ENCODE results near the gene PDHA1.

The PDHA1 gene

DNA sequence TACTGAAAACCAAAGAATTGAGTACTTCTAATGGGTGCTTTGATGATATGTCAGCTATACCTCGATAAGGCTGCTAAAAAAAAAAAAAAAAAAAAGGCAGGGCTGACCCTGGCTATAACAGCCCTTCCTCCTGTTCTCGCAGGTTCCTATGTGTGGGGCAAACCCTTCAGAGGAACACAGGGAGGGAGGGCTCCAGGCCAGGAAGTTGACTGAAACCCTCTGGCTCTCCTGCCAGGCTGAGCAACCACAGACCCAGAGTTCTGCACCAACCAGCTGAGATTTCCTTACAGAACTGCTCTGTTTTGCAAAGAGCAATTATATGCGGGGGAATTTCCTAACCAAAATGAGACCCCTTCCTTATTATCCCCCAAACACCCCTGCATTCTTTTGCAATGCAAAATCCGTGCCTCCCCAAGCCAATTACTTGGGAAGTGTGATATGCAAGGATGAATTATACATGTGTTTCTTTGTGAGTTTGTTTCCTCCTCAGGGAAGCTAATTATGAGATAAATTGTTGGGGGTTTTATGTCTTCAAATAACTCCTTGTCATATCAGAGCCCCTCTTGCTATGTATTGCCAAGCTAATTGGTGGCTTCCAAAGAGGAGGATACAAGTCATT is 45.6 kb downstream of the PDHA1 start:
- no peak for TF ChIP-seq ZNF274 (IDR thresholded peaks at IDR 0.05; ENCODE audit: low read depth, low read length)
- H3K4me3 ChIP-seq (ENCODE audit: low read length) = no peak overlapping the region

DNA sequence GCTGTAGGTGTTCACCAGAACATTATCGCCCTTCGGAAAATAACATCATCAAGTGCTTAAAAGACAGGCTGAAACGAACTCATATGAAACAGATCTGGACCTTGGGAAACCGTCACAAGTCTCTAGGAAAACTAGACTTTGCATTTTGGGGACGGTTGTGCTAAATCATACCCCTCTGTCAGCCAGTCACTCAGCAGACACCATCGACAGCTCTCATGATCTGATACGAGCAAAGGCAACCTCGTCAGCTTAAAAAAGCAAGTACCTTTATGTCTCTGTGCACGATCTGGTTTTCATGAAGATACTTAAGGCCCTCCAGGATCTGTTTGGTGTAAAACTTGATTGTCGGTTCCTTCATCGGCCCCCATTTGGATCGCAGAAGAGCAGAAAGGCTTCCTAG is 48.4 kb downstream of the PDHA1 start:
- TF ChIP-seq ZNF274 (IDR thresholded peaks at IDR 0.05; ENCODE audit: low read depth, low read length) = no peak

GRCh38 chrX:19392703-19393102 is 49.0 kb downstream of the PDHA1 start:
- TF ChIP-seq ZNF274 (IDR thresholded peaks at IDR 0.05; ENCODE audit: low read depth, low read length) = no peak
- no peak overlapping the region for H3K4me3 ChIP-seq (ENCODE audit: low read length)

More for the DNA sequence above, 48.4 kb downstream of the PDHA1 start:
- H3K4me3 ChIP-seq (ENCODE audit: low read length) = no peak overlapping the region

DNA sequence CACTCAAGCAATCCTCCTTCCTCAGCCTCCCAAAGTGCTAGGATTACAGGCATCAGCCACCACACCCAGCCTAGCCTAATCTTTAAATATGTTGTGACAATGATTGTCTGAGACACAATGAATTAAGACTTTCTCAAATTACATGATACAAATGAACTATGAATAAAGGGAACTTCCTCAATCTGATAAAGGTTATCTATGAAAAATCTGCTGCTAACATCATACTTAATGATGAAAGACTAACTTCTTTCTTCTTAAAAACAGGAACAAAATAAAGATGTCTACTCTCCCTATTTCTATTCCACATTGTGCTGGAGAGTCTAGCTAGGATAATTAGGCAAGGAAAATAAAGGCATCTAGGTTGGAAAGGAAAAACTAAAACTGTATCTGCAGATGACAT is 60.0 kb downstream of the PDHA1 start:
- H3K4me3 ChIP-seq (ENCODE audit: low read length) = no peak overlapping the region
- TF ChIP-seq ZNF274 (IDR thresholded peaks at IDR 0.05; ENCODE audit: low read depth, low read length) = no peak

DNA sequence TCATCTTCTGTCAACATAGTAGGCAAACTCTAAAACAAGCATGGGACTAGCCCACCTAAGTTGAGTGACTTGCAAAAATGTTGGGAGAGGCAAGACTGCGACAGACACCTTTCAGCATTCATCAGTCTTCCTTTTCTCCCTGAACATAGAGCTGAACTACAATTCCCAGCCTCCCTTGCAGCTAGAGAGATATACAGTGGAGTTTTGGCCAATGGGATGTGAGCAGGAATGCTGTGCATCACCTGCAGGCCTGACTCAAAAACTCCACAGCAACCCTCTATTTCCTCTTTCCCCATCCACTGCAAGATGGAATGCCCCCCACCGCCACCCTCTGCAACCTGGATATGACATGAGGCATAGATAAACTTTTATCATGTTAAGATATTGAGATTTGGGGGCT is 66.5 kb downstream of the PDHA1 start:
- H3K4me3 ChIP-seq (ENCODE audit: low read length) = no peak overlapping the region
- no peak for TF ChIP-seq ZNF274 (IDR thresholded peaks at IDR 0.05; ENCODE audit: low read depth, low read length)
